NCI-H2081 treated with DMSO at 0.1 percent for 48 hours (cell line): ENCODE data around the gene NFKBIA.
"Not testable (repeated sequence)": the region's sequence is repeated elsewhere in the genome, so short reads cannot be mapped to it uniquely, and the experiment has no call there.

Source experiments
- DNase-seq: peaks from one replicate; lab custom pipeline; 2025; lab: John Stamatoyannopoulos, UW

Gene NFKBIA

GRCh38 chr14:35408026-35408425 is 3.5 kb upstream of the NFKBIA start:
- no peak for DNase-seq

GRCh38 chr14:35407306-35407630 is 2.7 kb upstream of the NFKBIA start:
- no peak for DNase-seq

- no peak for DNase-seq
These were observed 2.2 kb upstream of the NFKBIA start for GRCh38 chr14:35406506-35407305.

GRCh38 chr14:35406090-35406489 is 1.5 kb upstream of the NFKBIA start:
- DNase-seq, result no peak

- no peak for DNase-seq
These were observed 901 bp upstream of the NFKBIA start for GRCh38 chr14:35405304-35405996.

GRCh38 chr14:35403603-35404448 is 723 bp downstream of the NFKBIA start:
- peak; percentile 36 for DNase-seq

- DNase-seq, result no peak
These were observed 1.4 kb downstream of the NFKBIA start for GRCh38 chr14:35403114-35403602.

GRCh38 chr14:35402323-35403113 is 2.0 kb downstream of the NFKBIA start:
- DNase-seq, result no peak

- no peak for DNase-seq
These were observed 2.9 kb downstream of the NFKBIA start for GRCh38 chr14:35401422-35402265.

GRCh38 chr14:35400648-35401421 is 3.7 kb downstream of the NFKBIA start:
- DNase-seq, result no peak

- no peak for DNase-seq
These were observed 5.2 kb downstream of the NFKBIA start for GRCh38 chr14:35399083-35399937.

- DNase-seq, result no peak
These were observed 6.4 kb downstream of the NFKBIA start for GRCh38 chr14:35398071-35398584.

- not testable (repeated sequence) for DNase-seq
These were observed 7.9 kb downstream of the NFKBIA start for GRCh38 chr14:35396610-35397009.

GRCh38 chr14:35395283-35395682 is 9.3 kb downstream of the NFKBIA start:
- DNase-seq, result no peak

GRCh38 chr14:35394326-35395013 is 10.1 kb downstream of the NFKBIA start:
- DNase-seq, result no peak

GRCh38 chr14:35393826-35394225 is 10.7 kb downstream of the NFKBIA start:
- DNase-seq, result no peak

- no peak for DNase-seq
These were observed 12.4 kb downstream of the NFKBIA start for GRCh38 chr14:35392103-35392502.

GRCh38 chr14:35391388-35391710 is 13.2 kb downstream of the NFKBIA start:
- DNase-seq, result no peak
